DOHH2 (cell line): ENCODE data around the gene DHX40.

ENCODE experiments used
- H3F3A ChIP-seq: fragments of 200-600 bp; sonication (generic), shearing (Covaris generic); 2 replicates; pipeline ENCODE4 v1.6.0; 2016; ENCODE audit warnings: antibody characterized with exemption, mild to moderate bottlenecking; ENCODE audit not compliant: control insufficient read depth, insufficient read depth
- H3K27ac ChIP-seq: fragments of 200-600 bp; sonication (generic); 2 replicates; pipeline ENCODE4 v1.5.1; 2014; ENCODE audit warnings: low read depth, mild to moderate bottlenecking, low read length, moderate library complexity
- H3K27me3 ChIP-seq: fragments of 200-600 bp; sonication (generic); 2 replicates; pipeline ENCODE4 v1.6.1; 2014; ENCODE audit warnings: mild to moderate bottlenecking, low read length, mixed read lengths; ENCODE audit not compliant: control insufficient read depth
- H3K36me3 ChIP-seq: fragments of 200-600 bp; sonication (generic); 2 replicates; pipeline ENCODE4 v1.6.1; 2014; ENCODE audit warnings: mild to moderate bottlenecking, low read length, moderate library complexity, mixed read lengths; ENCODE audit not compliant: control insufficient read depth
- H3K4me1 ChIP-seq: fragments of 200-600 bp; sonication (generic); 2 replicates; pipeline ENCODE4 v1.6.1; 2014; ENCODE audit warnings: mild to moderate bottlenecking, low read length, mixed read lengths; ENCODE audit not compliant: control insufficient read depth
- H3K4me2 ChIP-seq: fragments of 200-600 bp; sonication (generic); 2 replicates; pipeline ENCODE4 v1.6.0; 2014; ENCODE audit warnings: mild to moderate bottlenecking, low read length, moderate library complexity
- H3K4me3 ChIP-seq: fragments of 200-600 bp; sonication (generic); 2 replicates; pipeline ENCODE4 v1.5.1; 2014; ENCODE audit warnings: mild to moderate bottlenecking, low read length, mixed read lengths
- H3K79me2 ChIP-seq: fragments of 200-600 bp; sonication (generic); 2 replicates; pipeline ENCODE4 v1.6.1; 2014; ENCODE audit warnings: mild to moderate bottlenecking, low read length, mixed read lengths; ENCODE audit not compliant: control insufficient read depth
- H3K9me2 ChIP-seq: fragments of 200-600 bp; sonication (generic); replicated peaks from 2 replicates; pipeline ENCODE4 v1.6.1; 2014; ENCODE audit warnings: mild to moderate bottlenecking, low read length, mixed read lengths; ENCODE audit not compliant: control insufficient read depth
- H3K9me3 ChIP-seq: fragments of 200-600 bp; sonication (generic); 2 replicates; pipeline ENCODE4 v1.6.1; 2014; ENCODE audit warnings: antibody characterized with exemption, low read length, mixed read lengths; ENCODE audit not compliant: control insufficient read depth, insufficient read depth
- H4K20me1 ChIP-seq: fragments of 200-600 bp; sonication (generic); 2 replicates; pipeline ENCODE4 v1.6.0; 2014; ENCODE audit warnings: low read depth, mild to moderate bottlenecking, antibody characterized with exemption, low read length, moderate library complexity; ENCODE audit not compliant: control insufficient read depth, insufficient read depth
- EZH2phosphoT487 ChIP-seq: fragments of 200-600 bp; sonication (generic); IDR thresholded peaks from 2 replicates; pipeline ENCODE4 v1.6.1; 2017; ENCODE audit warnings: borderline replicate concordance, mild to moderate bottlenecking, antibody characterized with exemption, low read length, moderate library complexity, mixed read lengths
- TF ChIP-seq, protein P1 (sequence below): fragments of 200-600 bp; sonication (generic); IDR thresholded peaks from one replicate; pipeline ENCODE4 v1.5.1; 2014; ENCODE audit warnings: antibody characterized with exemption, mild to moderate bottlenecking, low read depth, low read length; ENCODE audit not compliant: poor library complexity, severe bottlenecking

Gene DHX40

DNA sequence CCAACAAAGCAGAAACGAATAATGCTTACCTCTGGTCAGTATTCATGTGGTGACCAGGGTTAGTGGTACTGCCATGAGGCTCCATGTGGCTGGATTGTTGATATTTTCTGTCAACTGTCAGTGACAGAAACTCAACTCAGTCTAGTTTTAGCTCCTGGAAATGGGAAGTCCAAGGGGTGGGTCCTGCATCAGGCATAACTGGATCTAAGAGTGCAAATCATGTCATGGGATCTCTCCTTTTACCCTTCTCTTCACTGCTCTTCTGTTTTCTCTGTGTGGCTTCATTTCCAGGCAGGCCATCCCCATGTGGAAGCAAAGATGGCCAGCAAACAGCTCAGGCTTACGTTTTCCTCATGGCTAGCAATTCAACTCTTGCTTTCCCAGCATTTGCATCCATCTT lies 39.0 kb upstream of the DHX40 start:
- Histone ChIP-seq H3K9me2 (no peaks in the 10 kb centered on the region), H3K4me1 (no peaks in the 10 kb centered on the region), H3K27me3 (peaks cover 18% of the 10 kb centered on the region), H3K9me3 (no peaks in the 10 kb centered on the region), H3K4me2 (no peak overlapping the region), H3K27ac (no peak overlapping the region), H3K79me2 (no peaks in the 10 kb centered on the region), H3K36me3 (no peaks in the 10 kb centered on the region), H3F3A (no peaks in the 10 kb centered on the region), H4K20me1 (no peaks in the 10 kb centered on the region), H3K4me3 (no peak overlapping the region)
- TF ChIP-seq, protein P1, sequence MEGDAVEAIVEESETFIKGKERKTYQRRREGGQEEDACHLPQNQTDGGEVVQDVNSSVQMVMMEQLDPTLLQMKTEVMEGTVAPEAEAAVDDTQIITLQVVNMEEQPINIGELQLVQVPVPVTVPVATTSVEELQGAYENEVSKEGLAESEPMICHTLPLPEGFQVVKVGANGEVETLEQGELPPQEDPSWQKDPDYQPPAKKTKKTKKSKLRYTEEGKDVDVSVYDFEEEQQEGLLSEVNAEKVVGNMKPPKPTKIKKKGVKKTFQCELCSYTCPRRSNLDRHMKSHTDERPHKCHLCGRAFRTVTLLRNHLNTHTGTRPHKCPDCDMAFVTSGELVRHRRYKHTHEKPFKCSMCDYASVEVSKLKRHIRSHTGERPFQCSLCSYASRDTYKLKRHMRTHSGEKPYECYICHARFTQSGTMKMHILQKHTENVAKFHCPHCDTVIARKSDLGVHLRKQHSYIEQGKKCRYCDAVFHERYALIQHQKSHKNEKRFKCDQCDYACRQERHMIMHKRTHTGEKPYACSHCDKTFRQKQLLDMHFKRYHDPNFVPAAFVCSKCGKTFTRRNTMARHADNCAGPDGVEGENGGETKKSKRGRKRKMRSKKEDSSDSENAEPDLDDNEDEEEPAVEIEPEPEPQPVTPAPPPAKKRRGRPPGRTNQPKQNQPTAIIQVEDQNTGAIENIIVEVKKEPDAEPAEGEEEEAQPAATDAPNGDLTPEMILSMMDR: no peak
- TF ChIP-seq EZH2phosphoT487: no peak

DNA sequence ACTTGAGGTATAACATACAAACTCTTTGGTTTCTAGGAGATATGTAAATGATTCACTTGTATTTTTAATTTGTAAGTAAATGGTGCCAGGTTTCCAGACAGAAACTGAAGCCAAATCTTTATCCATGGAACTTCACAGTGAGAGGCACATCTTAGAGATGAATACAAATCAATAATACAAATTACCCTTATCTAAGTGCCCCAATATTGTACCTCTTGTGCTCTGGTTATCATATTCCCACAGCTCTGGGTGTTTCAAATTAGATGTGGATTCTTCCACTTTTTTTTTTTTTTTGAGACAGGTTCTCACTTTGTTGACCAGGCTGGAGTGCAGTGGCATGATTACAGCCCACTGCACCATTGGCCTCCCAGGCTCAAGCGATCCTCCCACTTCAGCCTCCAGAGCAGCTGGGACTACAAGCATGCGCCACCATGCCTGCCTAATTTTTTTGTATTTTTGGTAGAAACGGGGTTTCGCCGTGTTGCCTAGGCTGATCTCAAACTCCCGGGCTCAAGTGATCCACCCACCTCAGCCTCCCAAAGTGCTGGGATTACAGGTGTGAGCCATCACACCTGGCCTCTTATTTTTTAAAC lies 38.0 kb upstream of the DHX40 start:
- Histone ChIP-seq H3K4me2 (no peak overlapping the region), H3K79me2 (no peaks in the 10 kb centered on the region), H3K27me3 (peaks cover 18% of the 10 kb centered on the region), H3F3A (no peaks in the 10 kb centered on the region), H3K4me3 (no peak overlapping the region), H3K27ac (no peak overlapping the region), H3K9me3 (no peaks in the 10 kb centered on the region), H3K9me2 (no peaks in the 10 kb centered on the region), H4K20me1 (no peaks in the 10 kb centered on the region), H3K36me3 (no peaks in the 10 kb centered on the region), H3K4me1 (no peaks in the 10 kb centered on the region)
- no peak for TF ChIP-seq EZH2phosphoT487
- TF ChIP-seq, protein P1: no peak

DNA sequence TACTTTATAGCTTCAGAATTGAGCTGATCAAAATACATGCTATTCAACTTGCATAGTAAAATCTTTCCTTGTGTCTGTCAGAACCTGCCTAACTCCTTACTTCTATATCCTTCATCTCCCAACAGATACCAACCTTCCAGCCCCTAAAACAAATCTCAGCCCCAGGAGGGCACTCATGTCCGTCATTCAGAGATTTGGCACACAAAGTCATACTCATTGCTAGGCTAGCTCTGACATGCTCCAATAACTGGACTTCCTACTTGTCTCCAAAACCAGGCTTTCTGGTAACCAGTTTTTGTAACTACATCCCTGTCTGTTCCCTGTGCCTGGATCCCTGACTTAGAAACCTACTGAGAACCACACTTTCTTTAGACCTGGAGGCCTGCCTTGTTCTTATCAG lies 37.5 kb upstream of the DHX40 start:
- no peak overlapping the region for H3K4me2 ChIP-seq
- no peak overlapping the region for H3K4me3 ChIP-seq
- H3K4me1 ChIP-seq: peaks cover 3% of the 10 kb centered on the region
- no peaks in the 10 kb centered on the region for H4K20me1 ChIP-seq
- H3K27me3 ChIP-seq: peaks cover 18% of the 10 kb centered on the region
- no peaks in the 10 kb centered on the region for H3K36me3 ChIP-seq
- no peaks in the 10 kb centered on the region for H3K79me2 ChIP-seq
- TF ChIP-seq EZH2phosphoT487: no peak
- TF ChIP-seq, protein P1: no peak
- no peak overlapping the region for H3K27ac ChIP-seq
- H3K9me3 ChIP-seq: no peaks in the 10 kb centered on the region
- no peaks in the 10 kb centered on the region for H3F3A ChIP-seq
- no peaks in the 10 kb centered on the region for H3K9me2 ChIP-seq

DNA sequence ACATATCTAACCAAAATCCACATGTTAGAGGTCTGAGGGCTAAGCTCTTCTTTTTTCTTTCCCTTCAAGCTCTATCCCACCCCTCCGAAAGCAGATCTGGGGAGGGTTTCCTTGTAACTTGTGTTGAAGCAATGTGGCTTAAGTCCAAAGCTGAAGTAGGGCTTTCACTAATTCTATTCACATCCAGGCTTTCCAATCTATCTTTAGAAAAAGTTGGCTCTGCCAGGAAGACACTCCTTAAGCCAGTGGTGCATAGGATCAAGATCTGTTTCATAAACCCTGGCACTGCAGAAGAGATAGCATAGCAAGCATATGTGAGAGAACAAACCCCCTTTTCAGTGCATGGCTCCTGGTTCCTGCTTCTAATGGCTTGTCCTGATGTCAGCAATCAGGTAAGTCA lies 34.9 kb upstream of the DHX40 start:
- H3K36me3 ChIP-seq: no peaks in the 10 kb centered on the region
- no peaks in the 10 kb centered on the region for H3K9me2 ChIP-seq
- H3K4me1 ChIP-seq: peaks cover 14% of the 10 kb centered on the region
- no peaks in the 10 kb centered on the region for H3K79me2 ChIP-seq
- no peak for TF ChIP-seq EZH2phosphoT487
- TF ChIP-seq, protein P1: no peak
- peaks cover 18% of the 10 kb centered on the region for H3K27me3 ChIP-seq
- H4K20me1 ChIP-seq: no peaks in the 10 kb centered on the region
- H3K4me3 ChIP-seq: no peak overlapping the region
- peaks cover 3% of the 10 kb centered on the region; the same call in 1 of the 2 replicates for H3F3A ChIP-seq
- no peak overlapping the region for H3K4me2 ChIP-seq
- no peaks in the 10 kb centered on the region for H3K9me3 ChIP-seq
- H3K27ac ChIP-seq: no peak overlapping the region
